DND-41 (cell line): ENCODE results near the gene MSTO1.

Source experiments
- CTCF ChIP-seq: IDR thresholded peaks from 2 replicates; pipeline ENCODE4 v1.5.1; 2012; ENCODE audit warnings: borderline replicate concordance, low read length, moderate library complexity, mild to moderate bottlenecking; ENCODE audit not compliant: poor library complexity, severe bottlenecking; ENCODE audit errors: extremely low read depth
- EZH2 ChIP-seq: IDR thresholded peaks from 3 replicates; pipeline ENCODE4 v1.6.1; 2012; ENCODE audit warnings: borderline replicate concordance, low read depth, mild to moderate bottlenecking, moderate library complexity, low read length, inconsistent platforms; ENCODE audit not compliant: severe bottlenecking

- TF ChIP-seq CTCF (no peak), EZH2 (no peak)
These were observed 26.6 kb downstream of the MSTO1 start for GRCh38 chr1:155636397-155637153.
